Measurements from ENCODE around the gene KIAA0825.

Gene KIAA0825

GRCh38 chr5:94571415-94571814 is 47.0 kb downstream of the KIAA0825 start:
- DNase-seq = no peak

- DNase-seq = no peak
Observed at GRCh38 chr5:94564812-94565211, 53.6 kb downstream of the KIAA0825 start.

GRCh38 chr5:94562327-94562971 is 56.0 kb downstream of the KIAA0825 start:
- no peak for DNase-seq

GRCh38 chr5:94558028-94558427 is 60.4 kb downstream of the KIAA0825 start:
- no peak for DNase-seq

GRCh38 chr5:94551858-94552257 is 66.5 kb downstream of the KIAA0825 start:
- no peak for DNase-seq

- DNase-seq = no peak
Observed at GRCh38 chr5:94545870-94546625, 72.4 kb downstream of the KIAA0825 start.

- DNase-seq = no peak
Observed at GRCh38 chr5:94544875-94545547, 73.4 kb downstream of the KIAA0825 start.

- DNase-seq = peak; percentile 16
Observed at GRCh38 chr5:94544031-94544650, 74.3 kb downstream of the KIAA0825 start.

GRCh38 chr5:94540856-94541494 is 77.4 kb downstream of the KIAA0825 start:
- DNase-seq = no peak

- DNase-seq = no peak
Observed at GRCh38 chr5:94538260-94538659, 80.1 kb downstream of the KIAA0825 start.

GRCh38 chr5:94526706-94527105 is 91.7 kb downstream of the KIAA0825 start:
- no peak for DNase-seq

- DNase-seq = peak; percentile 36
Observed at GRCh38 chr5:94524841-94525697, 93.3 kb downstream of the KIAA0825 start.

GRCh38 chr5:94523018-94523417 is 95.4 kb downstream of the KIAA0825 start:
- DNase-seq = no peak

- no peak for DNase-seq
Observed at GRCh38 chr5:94522117-94522516, 96.3 kb downstream of the KIAA0825 start.

GRCh38 chr5:94517490-94518488 is 100.6 kb downstream of the KIAA0825 start:
- no peak for DNase-seq

GRCh38 chr5:94516148-94516547 is 102.3 kb downstream of the KIAA0825 start:
- DNase-seq = no peak

- no peak for DNase-seq
Observed at GRCh38 chr5:94508461-94509148, 109.8 kb downstream of the KIAA0825 start.

GRCh38 chr5:94505327-94506068 is 112.9 kb downstream of the KIAA0825 start:
- no peak for DNase-seq

- DNase-seq = no peak
Observed at GRCh38 chr5:94503677-94504076, 114.7 kb downstream of the KIAA0825 start.

All from midbrain (tissue), 1 donor.